ENCODE results near the gene PTGIR. TPM values are rescaled to one million over a fixed set of nuclear protein-coding genes. Genes with fewer than 3 reads are reported as not detected.
A peak's percentile ranks its signal among the peaks of the same experiment; 100 is the strongest.

The PTGIR gene
- total and polyA plus RNA-seq, 10 of the 15 experiments (the other 5 are each of a cell fraction or from before 2014, with no cell fraction given), result 0.34 to 29.1 (median 9.9) TPM

- in situ Hi-C loops (cut with MboI), result no loop called here
- no peak overlapping the region for H3K4me2 ChIP-seq (ENCODE audit: control insufficient read depth, insufficient read depth)
Measured at GRCh38 chr19:46608581-46609345, 16.1 kb downstream of the PTGIR start.

GRCh38 chr19:46608178-46608577 is 16.7 kb downstream of the PTGIR start:
- no peak overlapping the region for H3K27ac ChIP-seq (ENCODE audit: control insufficient read depth, insufficient read depth)
- WGBS (ENCODE audit: insufficient coverage, insufficient replicate concordance, low lambda C conversion rate, missing lambda C conversion rate), result 97% methylated on average over 8 of the region's 9 CpGs
- no peak for FAIRE-seq
- in situ Hi-C loops (cut with MboI), result no loop called here
- H3K4me2 ChIP-seq (ENCODE audit: control insufficient read depth, insufficient read depth), result no peak overlapping the region
- peaks cover 28% of the 10 kb centered on the region for H3K79me2 ChIP-seq (ENCODE audit: control insufficient read depth, insufficient read depth, low read length)
- CTCF ChIA-PET, result interaction anchor here (3.2 kb wide), 1 partner anchor 54 kb away, joined by 14 read pairs; the partner anchor contains the start of gene DACT3
- no peak overlapping the region for H2AFZ ChIP-seq (ENCODE audit: control insufficient read depth, low read depth, low read length)
- POLR2A ChIA-PET, result interaction anchor here (0.5 kb wide), 1 partner anchor 11 kb away, joined by 4 read pairs; no protein-coding TSS in a partner anchor
- SMC1A ChIA-PET (ENCODE audit: uncharacterized antibody, unreplicated experiment), result no interaction called here
- H3K36me3 ChIP-seq (ENCODE audit: control insufficient read depth in 2 of 2, insufficient read depth in 2 of 2, low read length in 1 of 2), result peaks cover 38 to 47% of the 10 kb centered on the region in 2 experiments
- no peak for DNase-seq (ENCODE audit: low read depth, low spot score)
- BruUV-seq (replicated peaks), result no TSS peak
- no peak overlapping the region for H3K9ac ChIP-seq (ENCODE audit: control insufficient read depth, insufficient read depth, low read length)
- H3K4me1 ChIP-seq (ENCODE audit: control insufficient read depth, insufficient read depth, low read length), result peaks cover 33% of the 10 kb centered on the region
- RAD21 ChIA-PET (ENCODE audit: unreplicated experiment), result no interaction called here
- H3K4me3 ChIP-seq, result no peak overlapping the region
- ATAC-seq, result no peak
- H3K27me3 ChIP-seq (replicated peaks in 1 of 2; ENCODE audit: control insufficient read depth in 2 of 2, insufficient read depth in 2 of 2, low read length in 1 of 2), result no peaks in the 10 kb centered on the region
- peaks cover 15% of the 10 kb centered on the region for H4K20me1 ChIP-seq (ENCODE audit: control insufficient read depth, insufficient read depth)
- intact Hi-C loops (cut with micrococcal nuclease; ENCODE audit: unreplicated experiment), result no loop called here
- no peaks in the 10 kb centered on the region for H3K9me3 ChIP-seq (replicated peaks; ENCODE audit: control insufficient read depth, insufficient read depth, low read length)
- TF ChIP-seq ZBTB11 (CRISPR knock-in tag; IDR thresholded peaks at IDR 0.05), result no peak
- TF ChIP-seq SUPT20H (IDR thresholded peaks at IDR 0.05; ENCODE audit: borderline replicate concordance, control insufficient read depth, low read depth, low read length), result no peak
- no peak for TF ChIP-seq ZNF217 (IDR thresholded peaks at IDR 0.05)
- no peak for TF ChIP-seq ATF2 (IDR thresholded peaks at IDR 0.05; ENCODE audit: low read length)
- no peak for TF ChIP-seq NKRF (conservative IDR thresholded peaks at IDR 0.05)

More at GRCh38 chr19:46608581-46609345, 16.1 kb downstream of the PTGIR start:
- Histone ChIP-seq H3K27ac (ENCODE audit: control insufficient read depth, insufficient read depth) (no peak overlapping the region), H3K27me3 (replicated peaks in 1 of 2; ENCODE audit: control insufficient read depth in 2 of 2, insufficient read depth in 2 of 2, low read length in 1 of 2) (no peaks in the 10 kb centered on the region), H3K9ac (ENCODE audit: control insufficient read depth, insufficient read depth, low read length) (no peak overlapping the region), H3K4me1 (ENCODE audit: control insufficient read depth, insufficient read depth, low read length) (peaks cover 27% of the 10 kb centered on the region), H3K36me3 (ENCODE audit: control insufficient read depth in 2 of 2, insufficient read depth in 2 of 2, low read length in 1 of 2) (peaks cover 38 to 47% of the 10 kb centered on the region in 2 experiments), H3K79me2 (ENCODE audit: control insufficient read depth, insufficient read depth, low read length) (peaks cover 22% of the 10 kb centered on the region), H2AFZ (ENCODE audit: control insufficient read depth, low read depth, low read length) (no peak overlapping the region), H3K9me3 (replicated peaks; ENCODE audit: control insufficient read depth, insufficient read depth, low read length) (no peaks in the 10 kb centered on the region), H3K4me3 (no peak overlapping the region), H4K20me1 (ENCODE audit: control insufficient read depth, insufficient read depth) (peaks cover 10% of the 10 kb centered on the region)
- RAD21 ChIA-PET (ENCODE audit: unreplicated experiment), result no interaction called here
- no peak for TF ChIP-seq CHD4 (IDR thresholded peaks at IDR 0.05)
- TF ChIP-seq PML (IDR thresholded peaks at IDR 0.05; ENCODE audit: low read length), result peak; percentile 3; the same call in 1 of the 2 replicates
- CTCF ChIA-PET, result no interaction called here
- DNase-seq (ENCODE audit: low read depth, low spot score) (no peak), FAIRE-seq (no peak), ATAC-seq (no peak)
- no TSS peak for BruUV-seq (replicated peaks)
- intact Hi-C loops (cut with micrococcal nuclease; ENCODE audit: unreplicated experiment), result no loop called here
- POLR2A ChIA-PET, result no interaction called here
- WGBS (ENCODE audit: insufficient coverage, insufficient replicate concordance, low lambda C conversion rate, missing lambda C conversion rate), result 99% methylated on average over 24 of the region's 27 CpGs
- SMC1A ChIA-PET (ENCODE audit: uncharacterized antibody, unreplicated experiment), result no interaction called here

All from GM12878 (cell line).